HG03280 (cell line): ENCODE measurements around the gene DIP2C.

Experiments
- ATAC-seq: cut with Tn5 transposase; IDR thresholded peaks from one replicate; pipeline ENCODE4 v1.9.1; 2021; ENCODE audit warnings: mild to moderate bottlenecking, moderate library complexity; ENCODE audit not compliant: unreplicated experiment

The DIP2C gene

GRCh38 chr10:230758-231157 is 458.7 kb downstream of the DIP2C start:
- ATAC-seq, result no peak

- ATAC-seq, result no peak
Observed at GRCh38 chr10:228366-228765, 461.1 kb downstream of the DIP2C start.

GRCh38 chr10:227014-227413 is 462.5 kb downstream of the DIP2C start:
- no peak for ATAC-seq

- ATAC-seq, result no peak
Observed at GRCh38 chr10:226018-226417, 463.4 kb downstream of the DIP2C start.

- peak; percentile 64 for ATAC-seq
Observed at GRCh38 chr10:224571-224970, 464.9 kb downstream of the DIP2C start.
